Measurements from ENCODE around the gene KRT75. TPM values are rescaled to one million over a fixed set of nuclear protein-coding genes. Genes with fewer than 3 reads are reported as not detected.

KRT75 gene
- total and polyA plus RNA-seq, 2 of the 4 experiments (the other 2 are of a cell fraction), result not detected

DNA sequence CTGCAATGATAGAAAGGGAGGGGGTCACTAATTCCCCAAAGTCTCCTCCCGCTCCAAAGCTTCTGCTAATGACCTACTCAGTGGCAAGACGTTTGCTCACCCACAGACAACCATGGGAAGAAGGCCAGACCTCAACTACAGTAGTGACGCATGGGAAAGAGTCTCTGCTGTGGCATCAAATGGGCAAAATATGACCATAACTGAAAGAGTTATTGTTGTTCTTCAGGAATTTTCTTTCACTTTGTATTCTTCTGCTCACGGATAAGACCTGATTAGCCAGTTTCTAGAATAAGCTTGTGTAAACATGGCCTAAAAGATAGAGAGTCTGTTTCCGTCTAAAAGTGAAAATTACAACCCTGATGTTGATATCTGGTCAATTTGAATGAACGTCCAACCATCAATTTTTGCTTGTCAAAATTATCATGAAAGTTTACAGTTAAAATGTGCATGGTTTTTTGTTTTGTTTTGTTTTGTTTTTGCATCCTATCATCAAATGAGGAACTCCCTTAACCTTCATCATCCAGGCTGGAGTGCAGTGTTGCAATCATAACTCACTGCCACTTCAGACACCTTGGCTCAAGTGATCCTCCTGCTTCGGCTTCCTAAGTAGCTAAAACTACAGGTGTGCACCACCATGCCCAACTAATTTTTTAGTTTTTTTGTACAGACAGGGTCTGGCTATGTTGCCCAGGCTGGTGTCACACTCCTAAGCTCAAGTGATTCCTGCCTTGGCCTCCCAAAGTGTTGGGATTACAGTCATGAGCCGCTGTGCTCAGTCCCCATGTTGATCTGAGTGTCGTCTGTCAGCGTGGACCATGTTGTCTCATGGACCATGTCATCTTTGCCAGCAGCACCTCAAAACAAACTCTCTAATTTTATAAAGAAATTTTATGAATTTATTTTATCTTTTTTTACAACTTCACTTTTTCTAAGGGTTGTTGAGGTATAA is 10.8 kb upstream of the KRT75 start:
- no peak overlapping the region for H3K4ac ChIP-seq (ENCODE audit: low read depth, low read length)
- H2BK120ac ChIP-seq (ENCODE audit: low read depth, low read length), result no peak overlapping the region
- H3K9ac ChIP-seq (ENCODE audit: low read depth, low read length), result no peak overlapping the region
- H3K23ac ChIP-seq (ENCODE audit: low read depth, low read length), result no peak overlapping the region
- ATAC-seq (ENCODE audit: low read depth) (no peak), DNase-seq (no peak)
- H3K56ac ChIP-seq (ENCODE audit: extremely low read depth, insufficient read depth, low read length), result no peak overlapping the region
- peaks cover 10% of the 10 kb centered on the region for H3K27me3 ChIP-seq (ENCODE audit: control insufficient read depth, insufficient read depth, low read length)
- BruUV-seq (replicated peaks), result no TSS peak
- no peaks in the 10 kb centered on the region for H3K9me1 ChIP-seq (ENCODE audit: insufficient read depth, low read length)
- H4K5ac ChIP-seq (ENCODE audit: low read depth, low read length), result no peak overlapping the region
- dilution Hi-C loops (cut with HindIII; ENCODE audit: low sequenced_read_pairs, unreplicated experiment) (no loop called here), in situ Hi-C loops (cut with MboI; ENCODE audit: low sequenced_read_pairs) (no loop called here), intact Hi-C loops (cut with micrococcal nuclease) (no loop called here)
- H3K27ac ChIP-seq (ENCODE audit: insufficient read depth, low read length), result no peak overlapping the region
- no peak overlapping the region for H2BK20ac ChIP-seq (ENCODE audit: low read depth, low read length)
- H3K79me1 ChIP-seq (ENCODE audit: low read depth in 1 of 2, low read length in 2 of 2), result no peaks in the 10 kb centered on the region
- H2AFZ ChIP-seq (replicated peaks; ENCODE audit: low read length, poor library complexity), result no peak overlapping the region
- no CpG with 5 or more reads among the region's 10 CpGs for WGBS, 2 experiments (ENCODE audit: extremely low coverage in 2 of 2, insufficient read length in 1 of 2)
- H3K4me3 ChIP-seq (ENCODE audit: insufficient read depth, low read depth, low read length), result no peak overlapping the region
- no peak overlapping the region for H3K18ac ChIP-seq (ENCODE audit: low read depth, low read length)
- H2AK9ac ChIP-seq (replicated peaks; ENCODE audit: low read depth, low read length, poor library complexity), result no peak overlapping the region
- H3K14ac ChIP-seq (replicated peaks; ENCODE audit: low read depth, low read length), result no peak overlapping the region
- no peaks in the 10 kb centered on the region for H3K36me3 ChIP-seq (ENCODE audit: control insufficient read depth, insufficient read depth, low read length)
- H4K91ac ChIP-seq (ENCODE audit: insufficient read depth, low read depth, low read length), result no peak overlapping the region
- H2BK15ac ChIP-seq (ENCODE audit: low read depth, low read length), result no peak overlapping the region
- no peak overlapping the region for H2AK5ac ChIP-seq (ENCODE audit: low read depth, low read length)
- CTCF ChIA-PET, result no interaction called here
- POLR2A ChIA-PET (ENCODE audit: unreplicated experiment), result no interaction called here
- H3K9me3 ChIP-seq (ENCODE audit: control insufficient read depth, insufficient read depth, low read length), result no peaks in the 10 kb centered on the region
- H3K4me2 ChIP-seq (ENCODE audit: low read depth, low read length), result no peak overlapping the region
- no peaks in the 10 kb centered on the region for H4K20me1 ChIP-seq (ENCODE audit: insufficient read depth, low read length)
- no peak overlapping the region for H2BK5ac ChIP-seq (ENCODE audit: low read depth, low read length, poor library complexity, severe bottlenecking)
- no peaks in the 10 kb centered on the region; the same call in 1 of the 2 replicates for H3K4me1 ChIP-seq (ENCODE audit: control insufficient read depth, insufficient read depth, low read length)
- no peak overlapping the region for H4K8ac ChIP-seq (ENCODE audit: low read depth in 2 of 2, low read length in 2 of 2)
- TF ChIP-seq SMC3 (IDR thresholded peaks at IDR 0.05; ENCODE audit: low read depth, low read length) (no peak), RFX5 (IDR thresholded peaks at IDR 0.05; ENCODE audit: low read depth, low read length) (no peak), BHLHE40 (IDR thresholded peaks at IDR 0.05; ENCODE audit: low read depth, low read length) (no peak), MAFK (IDR thresholded peaks at IDR 0.05; ENCODE audit: low read depth, low read length) (no peak), CHD1 (IDR thresholded peaks at IDR 0.05; ENCODE audit: low read depth, low read length) (no peak), MAZ (IDR thresholded peaks at IDR 0.05; ENCODE audit: borderline replicate concordance, low read depth, low read length) (no peak), NFE2L2 (IDR thresholded peaks at IDR 0.05; ENCODE audit: low read depth, low read length) (no peak), CEBPB (IDR thresholded peaks at IDR 0.05; ENCODE audit: low read depth, low read length) (no peak), FOS (IDR thresholded peaks at IDR 0.05; ENCODE audit: low read depth, low read length) (no peak), RCOR1 (IDR thresholded peaks at IDR 0.05; ENCODE audit: insufficient replicate concordance, low read length) (no peak), MXI1 (IDR thresholded peaks at IDR 0.05; ENCODE audit: borderline replicate concordance, low read depth, low read length) (no peak), POLR2A (IDR thresholded peaks at IDR 0.05; ENCODE audit: low read depth, low read length) (no peak)
- TF ChIP-seq, protein P1, sequence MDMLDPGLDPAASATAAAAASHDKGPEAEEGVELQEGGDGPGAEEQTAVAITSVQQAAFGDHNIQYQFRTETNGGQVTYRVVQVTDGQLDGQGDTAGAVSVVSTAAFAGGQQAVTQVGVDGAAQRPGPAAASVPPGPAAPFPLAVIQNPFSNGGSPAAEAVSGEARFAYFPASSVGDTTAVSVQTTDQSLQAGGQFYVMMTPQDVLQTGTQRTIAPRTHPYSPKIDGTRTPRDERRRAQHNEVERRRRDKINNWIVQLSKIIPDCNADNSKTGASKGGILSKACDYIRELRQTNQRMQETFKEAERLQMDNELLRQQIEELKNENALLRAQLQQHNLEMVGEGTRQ (IDR thresholded peaks at IDR 0.05; ENCODE audit: low read depth, low read length), result no peak
- TF ChIP-seq, protein P2, sequence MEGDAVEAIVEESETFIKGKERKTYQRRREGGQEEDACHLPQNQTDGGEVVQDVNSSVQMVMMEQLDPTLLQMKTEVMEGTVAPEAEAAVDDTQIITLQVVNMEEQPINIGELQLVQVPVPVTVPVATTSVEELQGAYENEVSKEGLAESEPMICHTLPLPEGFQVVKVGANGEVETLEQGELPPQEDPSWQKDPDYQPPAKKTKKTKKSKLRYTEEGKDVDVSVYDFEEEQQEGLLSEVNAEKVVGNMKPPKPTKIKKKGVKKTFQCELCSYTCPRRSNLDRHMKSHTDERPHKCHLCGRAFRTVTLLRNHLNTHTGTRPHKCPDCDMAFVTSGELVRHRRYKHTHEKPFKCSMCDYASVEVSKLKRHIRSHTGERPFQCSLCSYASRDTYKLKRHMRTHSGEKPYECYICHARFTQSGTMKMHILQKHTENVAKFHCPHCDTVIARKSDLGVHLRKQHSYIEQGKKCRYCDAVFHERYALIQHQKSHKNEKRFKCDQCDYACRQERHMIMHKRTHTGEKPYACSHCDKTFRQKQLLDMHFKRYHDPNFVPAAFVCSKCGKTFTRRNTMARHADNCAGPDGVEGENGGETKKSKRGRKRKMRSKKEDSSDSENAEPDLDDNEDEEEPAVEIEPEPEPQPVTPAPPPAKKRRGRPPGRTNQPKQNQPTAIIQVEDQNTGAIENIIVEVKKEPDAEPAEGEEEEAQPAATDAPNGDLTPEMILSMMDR (conservative IDR thresholded peaks at IDR 0.05; ENCODE audit: low read depth, low read length), result no peak
- TF ChIP-seq, protein P3, sequence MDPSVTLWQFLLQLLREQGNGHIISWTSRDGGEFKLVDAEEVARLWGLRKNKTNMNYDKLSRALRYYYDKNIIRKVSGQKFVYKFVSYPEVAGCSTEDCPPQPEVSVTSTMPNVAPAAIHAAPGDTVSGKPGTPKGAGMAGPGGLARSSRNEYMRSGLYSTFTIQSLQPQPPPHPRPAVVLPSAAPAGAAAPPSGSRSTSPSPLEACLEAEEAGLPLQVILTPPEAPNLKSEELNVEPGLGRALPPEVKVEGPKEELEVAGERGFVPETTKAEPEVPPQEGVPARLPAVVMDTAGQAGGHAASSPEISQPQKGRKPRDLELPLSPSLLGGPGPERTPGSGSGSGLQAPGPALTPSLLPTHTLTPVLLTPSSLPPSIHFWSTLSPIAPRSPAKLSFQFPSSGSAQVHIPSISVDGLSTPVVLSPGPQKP (IDR thresholded peaks at IDR 0.05; ENCODE audit: borderline replicate concordance, low read depth, low read length), result no peak

Measured in IMR-90 (cell line).